ENCODE results near the gene HOXA11.

DNA sequence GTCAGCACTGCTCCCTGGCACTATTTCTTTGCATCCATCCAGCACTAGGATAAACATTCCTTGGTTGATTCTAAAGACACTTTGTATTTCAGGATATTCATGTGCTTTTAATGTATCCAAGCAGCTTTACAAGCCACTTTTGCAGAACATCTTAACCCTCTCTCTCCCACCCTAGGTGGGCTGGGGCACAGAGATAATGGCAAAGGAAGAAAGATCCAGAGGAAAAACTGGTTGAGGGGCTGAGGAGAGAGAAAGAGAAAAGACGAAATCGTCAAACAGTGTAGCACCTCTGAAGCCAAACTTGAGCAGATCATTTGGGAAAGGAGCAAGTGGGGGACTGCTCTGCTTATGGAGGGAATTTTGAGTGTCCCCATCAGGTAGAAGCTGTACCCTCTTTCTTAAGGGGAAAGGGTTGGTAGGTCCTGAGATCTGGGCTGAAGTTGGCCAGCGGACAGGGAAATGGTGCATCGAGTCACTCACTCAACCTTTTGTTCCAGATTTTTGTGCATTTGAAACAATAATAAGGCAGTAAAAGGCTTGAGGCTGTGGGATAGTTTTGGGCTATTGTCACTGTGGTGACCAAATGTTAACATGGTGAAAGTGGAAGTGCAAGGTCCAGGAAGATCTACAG, 19.0 kb upstream of the HOXA11 start:
- TF ChIP-seq, protein P1, sequence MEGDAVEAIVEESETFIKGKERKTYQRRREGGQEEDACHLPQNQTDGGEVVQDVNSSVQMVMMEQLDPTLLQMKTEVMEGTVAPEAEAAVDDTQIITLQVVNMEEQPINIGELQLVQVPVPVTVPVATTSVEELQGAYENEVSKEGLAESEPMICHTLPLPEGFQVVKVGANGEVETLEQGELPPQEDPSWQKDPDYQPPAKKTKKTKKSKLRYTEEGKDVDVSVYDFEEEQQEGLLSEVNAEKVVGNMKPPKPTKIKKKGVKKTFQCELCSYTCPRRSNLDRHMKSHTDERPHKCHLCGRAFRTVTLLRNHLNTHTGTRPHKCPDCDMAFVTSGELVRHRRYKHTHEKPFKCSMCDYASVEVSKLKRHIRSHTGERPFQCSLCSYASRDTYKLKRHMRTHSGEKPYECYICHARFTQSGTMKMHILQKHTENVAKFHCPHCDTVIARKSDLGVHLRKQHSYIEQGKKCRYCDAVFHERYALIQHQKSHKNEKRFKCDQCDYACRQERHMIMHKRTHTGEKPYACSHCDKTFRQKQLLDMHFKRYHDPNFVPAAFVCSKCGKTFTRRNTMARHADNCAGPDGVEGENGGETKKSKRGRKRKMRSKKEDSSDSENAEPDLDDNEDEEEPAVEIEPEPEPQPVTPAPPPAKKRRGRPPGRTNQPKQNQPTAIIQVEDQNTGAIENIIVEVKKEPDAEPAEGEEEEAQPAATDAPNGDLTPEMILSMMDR (IDR thresholded peaks at IDR 0.05): no peak
- TF ChIP-seq POLR2A (IDR thresholded peaks at IDR 0.05): no peak
